IMR-90 (cell line): Measurements from ENCODE around the gene TRMT10B. TPM values are rescaled to one million over a fixed set of nuclear protein-coding genes. Genes with fewer than 3 reads are reported as not detected.

Source experiments
- ATAC-seq: fragments of 200-7000 bp; cut with Tn5 transposase; 2 replicates; pipeline ENCODE4 v1.9.1; 2020; ENCODE audit warnings: low read depth, mild to moderate bottlenecking, moderate library complexity
- BruUV-seq: library from RNA; stranded (reverse); fragments of 400-500 nt; replicated peaks from 2 replicates; lab custom pipeline; 2021; lab: Mats Ljungman, UMichigan
- CTCF ChIA-PET: fragments of 300-600 bp; formaldehyde crosslinking; extraction: SDS; loops from one replicate; lab custom pipeline; 2021; ENCODE audit warnings: antibody characterized with exemption; lab: Yijun Ruan, JAX
- POLR2A ChIA-PET: fragments of 300-600 bp; sonication (Branson Sonifier 250); formaldehyde crosslinking; loops from one replicate; lab custom pipeline; 2022; ENCODE audit warnings: antibody characterized with exemption; ENCODE audit not compliant: unreplicated experiment; lab: Charles Lee
- DNase-seq: peaks from one replicate; pipeline ENCODE4 v3.0.0; 2013
- H2AFZ ChIP-seq: replicated peaks from 2 replicates; pipeline ENCODE3; 2013; ENCODE audit warnings: low read length, mild to moderate bottlenecking; ENCODE audit not compliant: poor library complexity
- H2AK5ac ChIP-seq: 2 replicates; pipeline ENCODE4 v1.6.1; 2013; ENCODE audit warnings: low read depth, low read length, inconsistent platforms
- H2AK9ac ChIP-seq: replicated peaks from 2 replicates; pipeline ENCODE3; 2013; ENCODE audit warnings: mild to moderate bottlenecking, low read depth, low read length, moderate library complexity; ENCODE audit not compliant: poor library complexity
- H2BK120ac ChIP-seq: 2 replicates; pipeline ENCODE4 v1.6.1; 2013; ENCODE audit warnings: low read depth, low read length, inconsistent platforms
- H2BK15ac ChIP-seq: 3 replicates; pipeline ENCODE4 v1.6.1; 2013; ENCODE audit warnings: low read depth, low read length, inconsistent platforms
- H2BK20ac ChIP-seq: 2 replicates; pipeline ENCODE4 v1.6.1; 2013; ENCODE audit warnings: low read depth, mild to moderate bottlenecking, inconsistent platforms, low read length, moderate library complexity
- H2BK5ac ChIP-seq: 2 replicates; pipeline ENCODE4 v1.6.1; 2013; ENCODE audit warnings: mild to moderate bottlenecking, low read depth, low read length, inconsistent platforms; ENCODE audit not compliant: poor library complexity, severe bottlenecking
- H3K14ac ChIP-seq: replicated peaks from 2 replicates; pipeline ENCODE4 v1.6.1; 2013; ENCODE audit warnings: low read depth, low read length, inconsistent platforms
- H3K18ac ChIP-seq: 2 replicates; pipeline ENCODE4 v1.6.1; 2013; ENCODE audit warnings: low read depth, low read length, control low read depth
- H3K23ac ChIP-seq: 2 replicates; pipeline ENCODE4 v1.6.1; 2013; ENCODE audit warnings: low read depth, low read length, inconsistent platforms
- H3K27ac ChIP-seq: 2 replicates; pipeline ENCODE4 v1.5.1; 2013; ENCODE audit warnings: mild to moderate bottlenecking, control low read depth, low read length; ENCODE audit not compliant: insufficient read depth
- H3K27me3 ChIP-seq: 2 replicates; pipeline ENCODE4 v1.6.1; 2013; ENCODE audit warnings: low read length; ENCODE audit not compliant: control insufficient read depth, insufficient read depth
- H3K36me3 ChIP-seq: 2 replicates; pipeline ENCODE4 v1.6.1; 2013; ENCODE audit warnings: low read length, mixed read lengths; ENCODE audit not compliant: control insufficient read depth, insufficient read depth
- H3K4ac ChIP-seq: 2 replicates; pipeline ENCODE4 v1.6.1; 2013; ENCODE audit warnings: low read depth, low read length, inconsistent platforms
- H3K4me1 ChIP-seq: 2 replicates; pipeline ENCODE4 v1.6.1; 2013; ENCODE audit warnings: low read length, mixed read lengths; ENCODE audit not compliant: control insufficient read depth, insufficient read depth
- H3K4me2 ChIP-seq: 2 replicates; pipeline ENCODE4 v1.6.1; 2013; ENCODE audit warnings: low read depth, mild to moderate bottlenecking, control low read depth, low read length, moderate library complexity
- H3K4me3 ChIP-seq: 2 replicates; pipeline ENCODE4 v1.5.1; 2013; ENCODE audit warnings: low read depth, mild to moderate bottlenecking, control low read depth, low read length, moderate library complexity; ENCODE audit not compliant: insufficient read depth
- H3K56ac ChIP-seq: 2 replicates; pipeline ENCODE4 v1.6.1; 2013; ENCODE audit warnings: low read length, inconsistent platforms; ENCODE audit not compliant: insufficient read depth; ENCODE audit errors: extremely low read depth
- H3K79me1 ChIP-seq, 2 experiments: 2 replicates each; pipeline ENCODE4 v1.6.1; 2013; ENCODE audit warnings: low read length in 2 of 2, inconsistent platforms in 1 of 2, low read depth in 1 of 2
- H3K9ac ChIP-seq: 2 replicates; pipeline ENCODE4 v1.6.1; 2013; ENCODE audit warnings: low read depth, low read length, control low read depth
- H3K9me1 ChIP-seq: 2 replicates; pipeline ENCODE4 v1.6.1; 2013; ENCODE audit warnings: low read length, inconsistent platforms; ENCODE audit not compliant: insufficient read depth
- H3K9me3 ChIP-seq: 2 replicates; pipeline ENCODE4 v1.6.1; 2013; ENCODE audit warnings: low read length; ENCODE audit not compliant: control insufficient read depth, insufficient read depth
- H4K20me1 ChIP-seq: 2 replicates; pipeline ENCODE4 v1.6.1; 2013; ENCODE audit warnings: low read length, inconsistent platforms; ENCODE audit not compliant: insufficient read depth
- H4K5ac ChIP-seq: 2 replicates; pipeline ENCODE4 v1.6.1; 2013; ENCODE audit warnings: mild to moderate bottlenecking, low read depth, low read length, control low read depth
- H4K8ac ChIP-seq, 2 experiments: 2 replicates each; pipeline ENCODE4 v1.6.1; 2013; ENCODE audit warnings: low read depth in 2 of 2, low read length in 2 of 2, control low read depth in 1 of 2, inconsistent platforms in 1 of 2
- H4K91ac ChIP-seq: 2 replicates; pipeline ENCODE4 v1.6.1; 2013; ENCODE audit warnings: low read depth, low read length, inconsistent platforms; ENCODE audit not compliant: insufficient read depth
- CEBPB ChIP-seq: IDR thresholded peaks from 2 replicates; pipeline ENCODE4 v1.6.1; 2012; ENCODE audit warnings: low read depth, low read length, improper control_type of control experiment
- CHD1 ChIP-seq: IDR thresholded peaks from 2 replicates; pipeline ENCODE4 v1.6.1; 2012; ENCODE audit warnings: low read depth, low read length, improper control_type of control experiment
- FOS ChIP-seq: fragments of 150-350 bp; IDR thresholded peaks from 2 replicates; pipeline ENCODE4 v1.6.1; 2016; ENCODE audit warnings: low read depth, low read length
- MAZ ChIP-seq: IDR thresholded peaks from 2 replicates; pipeline ENCODE4 v1.6.1; 2012; ENCODE audit warnings: low read depth, mild to moderate bottlenecking, low read length, improper control_type of control experiment, moderate library complexity, borderline replicate concordance
- RAD21 ChIP-seq: IDR thresholded peaks from 2 replicates; pipeline ENCODE4 v1.6.1; 2012; ENCODE audit warnings: low read length, improper control_type of control experiment
- RCOR1 ChIP-seq: IDR thresholded peaks from 2 replicates; pipeline ENCODE4 v1.6.1; 2012; ENCODE audit warnings: mild to moderate bottlenecking, low read length, improper control_type of control experiment; ENCODE audit not compliant: insufficient replicate concordance
- SMC3 ChIP-seq: fragments of 150-350 bp; IDR thresholded peaks from 2 replicates; pipeline ENCODE4 v1.6.1; 2016; ENCODE audit warnings: low read depth, mild to moderate bottlenecking, antibody characterized with exemption, low read length, moderate library complexity
- WGBS, 2 experiments: methylation state at CpG; one replicate each; pipeline versions ENCODE4 v1.1.5 to v1.1.7; 2013; ENCODE audit warnings: missing lambda C conversion rate in 2 of 2; ENCODE audit not compliant: insufficient read length in 1 of 2; ENCODE audit errors: extremely low coverage in 2 of 2; 5-methylcytosine and 5-hydroxymethylcytosine counted together
- dilution Hi-C: fragments of 300-500 bp; cut with HindIII; formaldehyde crosslinking; loops from one replicate; pipeline ENCODE4 v1.14.3; 2018; ENCODE audit warnings: low sequenced_read_pairs; ENCODE audit not compliant: unreplicated experiment
- in situ Hi-C: fragments of 300-500 bp; cut with MboI; formaldehyde crosslinking; loops from 3 replicates; pipeline ENCODE4 v1.14.3; 2019; ENCODE audit warnings: low sequenced_read_pairs, inconsistent platforms, mixed read lengths
- intact Hi-C: fragments of 100-400 bp; cut with micrococcal nuclease; formaldehyde crosslinking; loops from 2 replicates; pipeline ENCODE4 v1.10.0; 2022
- polyA plus RNA-seq, 3 experiments: library from polyadenylated mRNA; depleted of rRNA; stranded (reverse); fragments of >200 nt; gene quantifications; 2 replicates each; pipeline ENCODE4 v1.2.3, GENCODE V29; 2012; ENCODE audit warnings: low replicate concordance in 1 of 3
- total RNA-seq: library from RNA; depleted of rRNA; stranded (reverse); fragments of >200 nt; gene quantifications from 2 replicates; pipeline ENCODE4 v1.2.3, GENCODE V29; 2012

Gene TRMT10B
- total and polyA plus RNA-seq, 2 of the 4 experiments (the other 2 are of a cell fraction) = 2.3 to 4.5 TPM

DNA sequence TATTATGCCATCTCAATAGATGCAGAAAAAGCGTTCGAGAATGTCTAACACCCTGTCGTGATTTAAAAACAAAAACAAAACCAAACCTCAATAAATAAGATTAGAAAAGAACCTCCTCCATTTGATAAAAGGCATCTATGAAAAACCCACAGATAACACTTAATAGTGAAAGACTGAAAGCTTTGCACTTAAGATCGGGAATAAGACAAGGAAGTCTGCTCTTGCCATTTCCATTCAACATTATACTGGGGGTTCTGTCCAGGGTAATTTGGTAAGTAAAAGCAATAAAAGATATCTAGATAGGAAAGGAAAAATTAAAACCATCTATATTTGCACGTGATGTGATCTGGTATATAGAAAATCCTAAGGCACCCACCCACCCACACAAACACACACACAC, 38.5 kb downstream of the TRMT10B start:
- intact Hi-C loops = no loop called here
- Histone ChIP-seq H4K5ac (no peak overlapping the region), H4K8ac (no peak overlapping the region), H2AK9ac (no peak overlapping the region), H3K36me3 (no peaks in the 10 kb centered on the region), H2BK20ac (no peak overlapping the region), H2AFZ (no peak overlapping the region), H2BK5ac (no peak overlapping the region), H3K27ac (no peak overlapping the region), H4K91ac (no peak overlapping the region), H3K4me1 (no peaks in the 10 kb centered on the region), H2BK120ac (no peak overlapping the region), H3K56ac (no peak overlapping the region), H3K4me3 (no peak overlapping the region), H2AK5ac (no peak overlapping the region), H3K18ac (no peak overlapping the region), H3K9me3 (no peaks in the 10 kb centered on the region), H3K4me2 (no peak overlapping the region), H3K14ac (no peak overlapping the region), H3K79me1 (no peaks in the 10 kb centered on the region; a peak in 1 of 4 replicates), H3K9me1 (peaks cover 6% of the 10 kb centered on the region; the same call in 1 of the 2 replicates), H3K4ac (no peak overlapping the region), H3K27me3 (no peaks in the 10 kb centered on the region), H2BK15ac (no peak overlapping the region), H4K20me1 (no peaks in the 10 kb centered on the region), H3K23ac (no peak overlapping the region), H3K9ac (no peak overlapping the region)
- no peak for DNase-seq
- WGBS, 2 experiments = no CpG with 5 or more reads among the region's 5 CpGs
- BruUV-seq = no TSS peak
- in situ Hi-C loops = no loop called here
- TF ChIP-seq FOS (no peak), SMC3 (no peak), CHD1 (no peak), RAD21 (no peak), RCOR1 (no peak), CEBPB (no peak), MAZ (no peak)
- dilution Hi-C loops = no loop called here
- ChIA-PET POLR2A (no interaction called here), CTCF (no interaction called here)
- no peak for ATAC-seq
